GM12878 (cell line): ENCODE measurements around the gene ARMC6. TPM values are rescaled to one million over a fixed set of nuclear protein-coding genes. Genes with fewer than 3 reads are reported as not detected.
A peak's percentile ranks its signal among the peaks of the same experiment; 100 is the strongest.

ENCODE experiments used
- ATF7 ChIP-seq: fragments of 450-650 bp; IDR thresholded peaks from 2 replicates; pipeline ENCODE4 v1.6.1; 2016; ENCODE audit warnings: low read depth, mild to moderate bottlenecking
- BACH1 ChIP-seq: fragments of 450-650 bp; IDR thresholded peaks from 2 replicates; pipeline ENCODE4 v1.6.1; 2017; ENCODE audit warnings: mild to moderate bottlenecking, borderline replicate concordance
- CBX3 ChIP-seq: fragments of 200-600 bp; sonication (generic); IDR thresholded peaks from 2 replicates; pipeline ENCODE4 v1.6.1; 2016; ENCODE audit warnings: low read depth, borderline replicate concordance
- CEBPB ChIP-seq, 2 experiments: fragments of 150-350 bp in 1 of 2; IDR thresholded peaks; 2 replicates each; pipeline ENCODE4 v1.6.1; 2012 to 2014; ENCODE audit warnings: low read depth in 2 of 2, low read length in 2 of 2, borderline replicate concordance in 1 of 2, inconsistent platforms in 1 of 2
- DPF2 ChIP-seq: fragments of 450-650 bp; IDR thresholded peaks from 2 replicates; pipeline ENCODE4 v1.6.1; 2017; ENCODE audit warnings: mild to moderate bottlenecking
- E2F4 ChIP-seq: IDR thresholded peaks from 2 replicates; pipeline ENCODE4 v1.6.1; 2012; ENCODE audit warnings: low read depth, low read length, improper control_type of control experiment
- ESRRA ChIP-seq: IDR thresholded peaks from 2 replicates; pipeline ENCODE4 v1.6.1; 2012; ENCODE audit warnings: mild to moderate bottlenecking, low read length, improper control_type of control experiment
- GABPA ChIP-seq: IDR thresholded peaks from 2 replicates; pipeline ENCODE4 v1.6.1; 2014; ENCODE audit warnings: antibody characterized with exemption, low read depth, mild to moderate bottlenecking, inconsistent platforms
- GATAD2B ChIP-seq: fragments of 450-650 bp; conservative IDR thresholded peaks from 2 replicates; pipeline ENCODE4 v1.6.1; 2017; ENCODE audit warnings: low read depth, mild to moderate bottlenecking, moderate library complexity
- HDAC6 ChIP-seq: fragments of 200-600 bp; sonication (generic); IDR thresholded peaks from one replicate; pipeline ENCODE4 v1.8.0; 2017; ENCODE audit warnings: antibody characterized with exemption; ENCODE audit not compliant: unreplicated experiment
- HSF1 ChIP-seq: fragments of 150-350 bp; IDR thresholded peaks from 2 replicates; pipeline ENCODE4 v1.6.1; 2014; ENCODE audit warnings: mild to moderate bottlenecking, low read depth, low read length
- KDM1A ChIP-seq: fragments of 200-600 bp; sonication (generic); IDR thresholded peaks from 2 replicates; pipeline ENCODE4 v1.6.1; 2016; ENCODE audit warnings: borderline replicate concordance
- MLLT1 ChIP-seq: fragments of 450-650 bp; IDR thresholded peaks from 2 replicates; pipeline ENCODE4 v1.6.1; 2016; ENCODE audit warnings: mild to moderate bottlenecking
- MYB ChIP-seq: fragments of 150-350 bp; IDR thresholded peaks from 2 replicates; pipeline ENCODE4 v1.6.1; 2014; ENCODE audit warnings: mild to moderate bottlenecking, low read depth, low read length, borderline replicate concordance
- NFXL1 ChIP-seq: fragments of 450-650 bp; IDR thresholded peaks from 2 replicates; pipeline ENCODE4 v1.6.1; 2017; ENCODE audit warnings: antibody characterized with exemption, mild to moderate bottlenecking, borderline replicate concordance
- NR2C1 ChIP-seq: fragments of 450-650 bp; IDR thresholded peaks from 2 replicates; pipeline ENCODE4 v1.6.1; 2017; ENCODE audit warnings: antibody characterized with exemption, mild to moderate bottlenecking, moderate library complexity
- POLR2A ChIP-seq: IDR thresholded peaks from 2 replicates; pipeline ENCODE4 v1.6.1; 2011; ENCODE audit warnings: low read depth, mild to moderate bottlenecking, low read length
- RBBP5 ChIP-seq: fragments of 200-600 bp; sonication (generic); conservative IDR thresholded peaks from 2 replicates; pipeline ENCODE4 v1.6.1; 2016
- SMAD1 ChIP-seq: fragments of 450-650 bp; IDR thresholded peaks from 2 replicates; pipeline ENCODE4 v1.6.1; 2018; ENCODE audit warnings: mild to moderate bottlenecking, low read depth; ENCODE audit not compliant: partially characterized antibody
- TCF7 ChIP-seq: IDR thresholded peaks from 2 replicates; pipeline ENCODE4 v1.6.1; 2014; ENCODE audit warnings: antibody characterized with exemption, borderline replicate concordance
- ZNF207 ChIP-seq: fragments of 450-650 bp; IDR thresholded peaks from 2 replicates; pipeline ENCODE4 v1.6.1; 2014; ENCODE audit warnings: antibody characterized with exemption, mild to moderate bottlenecking, borderline replicate concordance
- ZNF217 ChIP-seq: fragments of 450-650 bp; IDR thresholded peaks from 2 replicates; pipeline ENCODE4 v1.6.1; 2017; ENCODE audit warnings: antibody characterized with exemption, mild to moderate bottlenecking
- ZNF384 ChIP-seq: IDR thresholded peaks from 2 replicates; pipeline ENCODE4 v1.6.1; 2012; ENCODE audit warnings: low read depth, mild to moderate bottlenecking, low read length, improper control_type of control experiment, borderline replicate concordance
- ZNF687 ChIP-seq: fragments of 450-650 bp; IDR thresholded peaks from 2 replicates; pipeline ENCODE4 v1.6.1; 2017; ENCODE audit warnings: mild to moderate bottlenecking, moderate library complexity
- polyA plus RNA-seq, 11 experiments: library from polyadenylated mRNA; depleted of rRNA in 4 of 11; unstranded in 6 of 11; stranded (reverse) in 5 of 11; fragments of >200 nt; fragmentation: Nextera tagmentation in 4 of 11; fragmentation: Illumina TruSeq in 1 of 11; extraction: Ambion mirVana in 4 of 11; extraction: Trizol in 1 of 11; gene quantifications; 1 replicate in 1 of 11; 2 replicates in 10 of 11; pipeline versions ENCODE4 v1.2.1 to v1.2.3, GENCODE V29; 2011 to 2016; ENCODE audit warnings: inconsistent platforms in 2 of 11, missing spikeins in 2 of 11, low read depth in 1 of 11
- total RNA-seq, 4 experiments: library from RNA; depleted of rRNA in 3 of 4; stranded (reverse); fragments of >200 nt in 3 of 4; fragmentation: Illumina TruSeq in 1 of 4; extraction: Trizol in 1 of 4; gene quantifications; 2 replicates each; pipeline versions ENCODE4 v1.2.1 to v1.2.3, GENCODE V29; 2013 to 2021

ARMC6 gene
- total and polyA plus RNA-seq, 10 of the 15 experiments (the other 5 are each of a cell fraction or from before 2014, with no cell fraction given) = 1.1 to 64.4 (median 41.6) TPM

- TF ChIP-seq BACH1 = no peak; the same call in none of the 2 replicates
- TF ChIP-seq ZNF207 = peak; percentile 30; the same call in 1 of the 2 replicates
- no peak for TF ChIP-seq NFXL1
- no peak for TF ChIP-seq GABPA
- TF ChIP-seq HDAC6 = no peak
- TF ChIP-seq CBX3 = no peak
- TF ChIP-seq SMAD1 = no peak
- TF ChIP-seq ZNF687 = peak; percentile 93
- no peak for TF ChIP-seq NR2C1
- no peak for TF ChIP-seq ATF7
- TF ChIP-seq ZNF217 = no peak
- TF ChIP-seq DPF2 = no peak; the same call in 1 of the 2 replicates
- TF ChIP-seq MYB = peak; percentile 86; the same call in 1 of the 2 replicates
- TF ChIP-seq TCF7 = no peak
- TF ChIP-seq ZNF384 = peak; percentile 72
- peak; percentile 26 for TF ChIP-seq GATAD2B
- no peak; the same call in 1 of the 2 replicates for TF ChIP-seq MLLT1
- TF ChIP-seq E2F4 = no peak
- TF ChIP-seq KDM1A = no peak
- TF ChIP-seq CEBPB (IDR thresholded peaks at IDR 0.05; ENCODE audit: borderline replicate concordance in 1 of 2, low read depth in 2 of 2, low read length in 2 of 2) = peak in 1 of 2 experiments; percentile 46; a peak in 1 of 4 replicates
- no peak for TF ChIP-seq ESRRA
- TF ChIP-seq RBBP5 = no peak
- TF ChIP-seq HSF1 = no peak
- peak; percentile 84 for TF ChIP-seq POLR2A
Observed at GRCh38 chr19:19033426-19034203, at the start of gene ARMC6, which contains the start of gene SUGP2 (continued).
